K562 (cell line): ENCODE results near the gene MYO10.

Experiments
- ATF6 ChIP-seq: sonication (generic); formaldehyde crosslinking; IDR thresholded peaks from 2 replicates; pipeline ENCODE4 v1.4.0; 2020; ENCODE audit warnings: mild to moderate bottlenecking, missing genetic modification reagents
- CEBPB ChIP-seq: fragments of 450-650 bp; IDR thresholded peaks from 2 replicates; pipeline ENCODE4 v1.6.1; 2016; ENCODE audit warnings: missing genetic modification characterization, missing compliant biosample characterization
- EZH2 ChIP-seq: IDR thresholded peaks from 2 replicates; pipeline ENCODE4 v1.6.1; 2012; ENCODE audit warnings: low read depth, mild to moderate bottlenecking, inconsistent platforms, low read length, borderline replicate concordance
- FOXO4 ChIP-seq: fragments of 450-650 bp; formaldehyde crosslinking; IDR thresholded peaks from 2 replicates; pipeline ENCODE4 v1.4.0; 2020; ENCODE audit warnings: mild to moderate bottlenecking, moderate library complexity
- JUN ChIP-seq, 2 experiments: sonication (generic) in 1 of 2; formaldehyde crosslinking in 1 of 2; IDR thresholded peaks; 2 replicates each; pipeline versions ENCODE4 v1.6.1 to v1.8.0; 2012 to 2022; ENCODE audit warnings: borderline replicate concordance in 2 of 2, mild to moderate bottlenecking in 2 of 2, improper control_type of control experiment in 1 of 2, low read depth in 1 of 2, low read length in 1 of 2, missing genetic modification reagents in 1 of 2
- NR4A1 ChIP-seq, 2 experiments: fragments of 250-450 bp in 1 of 2; fragments of 450-650 bp in 1 of 2; sonication (Bioruptor Pico) in 1 of 2; IDR thresholded peaks; 2 replicates each; pipeline versions ENCODE4 v1.4.0 to v1.6.1; 2016 to 2020; ENCODE audit warnings: mild to moderate bottlenecking in 2 of 2, missing compliant biosample characterization in 1 of 2, missing genetic modification characterization in 1 of 2, moderate library complexity in 1 of 2
- POLR2AphosphoS5 ChIP-seq: IDR thresholded peaks from 2 replicates; pipeline ENCODE4 v1.6.1; 2011; ENCODE audit warnings: mild to moderate bottlenecking, low read depth, low read length, moderate library complexity; ENCODE audit not compliant: control insufficient read depth, insufficient read depth
- SLC30A9 ChIP-seq: fragments of 250-450 bp; sonication (Bioruptor Pico); IDR thresholded peaks from 2 replicates; pipeline ENCODE4 v1.8.0; 2022; ENCODE audit warnings: mild to moderate bottlenecking, moderate library complexity
- SRF ChIP-seq, 2 experiments: fragments of 250-450, 450-650 bp in 1 of 2; sonication (Bioruptor Pico) in 1 of 2; sonication (generic) in 1 of 2; formaldehyde crosslinking; IDR thresholded peaks; 2 replicates each; pipeline versions ENCODE4 v1.5.0 to v1.5.1; 2020 to 2022; ENCODE audit warnings: mild to moderate bottlenecking in 1 of 2, missing genetic modification reagents in 1 of 2
- USF2 ChIP-seq: sonication (generic); formaldehyde crosslinking; IDR thresholded peaks from 2 replicates; pipeline ENCODE4 v1.5.0; 2020; ENCODE audit warnings: missing genetic modification reagents

- TF ChIP-seq EZH2 (no peak), POLR2AphosphoS5 (no peak), JUN (IDR thresholded peaks at IDR 0.05; ENCODE audit: borderline replicate concordance, low read depth, low read length) (no peak), JUN (CRISPR knock-in tag; IDR thresholded peaks at IDR 0.05; ENCODE audit: borderline replicate concordance) (no peak), SLC30A9 (CRISPR knock-in tag) (no peak), SRF (CRISPR knock-in tag; IDR thresholded peaks at IDR 0.05) (no peak), USF2 (no peak), FOXO4 (CRISPR knock-in tag) (no peak), ATF6 (CRISPR knock-in tag) (no peak), CEBPB (tag) (no peak), NR4A1 (CRISPR knock-in tag; IDR thresholded peaks at IDR 0.05) (no peak), NR4A1 (tag; IDR thresholded peaks at IDR 0.05) (no peak)
Measured at GRCh38 chr5:16896767-16897166, 39.3 kb downstream of the MYO10 start.
